C4-2B (cell line): ENCODE data around the gene BLID.

Experiments
- ZFX ChIP-seq: fragments of 450-650 bp; IDR thresholded peaks from 2 replicates; pipeline ENCODE4 v1.6.1; 2017
- TF ChIP-seq, protein P1 (sequence below): fragments of 450-650 bp; conservative IDR thresholded peaks from 2 replicates; pipeline ENCODE4 v1.5.1; 2017; ENCODE audit warnings: mild to moderate bottlenecking

DNA sequence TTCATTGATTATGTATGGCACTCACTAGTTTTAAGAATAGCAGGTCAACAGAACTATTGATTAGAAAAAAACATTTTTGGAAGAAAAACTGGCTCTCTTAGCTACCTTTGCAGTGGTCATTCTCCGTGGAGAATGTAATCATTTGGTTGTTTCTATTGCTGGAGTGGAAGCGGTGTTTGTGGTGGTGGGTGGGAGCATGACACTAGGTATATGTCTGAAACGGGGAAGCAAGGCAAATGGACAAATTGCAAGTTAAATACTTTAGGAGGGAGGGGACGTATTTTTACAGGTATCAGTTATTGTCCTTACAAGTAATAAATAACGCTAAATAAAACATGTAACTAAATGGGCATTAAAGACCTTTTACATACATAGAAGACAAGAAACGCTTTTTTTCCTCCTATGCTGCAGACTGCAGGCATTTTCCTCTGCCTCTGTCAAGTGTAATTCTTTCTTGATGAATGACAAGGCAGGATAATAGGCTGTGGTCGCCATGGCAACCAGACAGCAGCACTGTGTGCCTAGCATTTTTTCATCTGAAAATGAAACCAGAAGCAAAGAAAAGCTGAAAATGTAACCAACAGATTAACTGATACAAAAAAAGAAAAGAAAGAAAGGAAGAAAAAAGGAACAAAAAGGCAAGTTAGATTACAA lies 46.2 kb downstream of the BLID start:
- TF ChIP-seq, protein P1, sequence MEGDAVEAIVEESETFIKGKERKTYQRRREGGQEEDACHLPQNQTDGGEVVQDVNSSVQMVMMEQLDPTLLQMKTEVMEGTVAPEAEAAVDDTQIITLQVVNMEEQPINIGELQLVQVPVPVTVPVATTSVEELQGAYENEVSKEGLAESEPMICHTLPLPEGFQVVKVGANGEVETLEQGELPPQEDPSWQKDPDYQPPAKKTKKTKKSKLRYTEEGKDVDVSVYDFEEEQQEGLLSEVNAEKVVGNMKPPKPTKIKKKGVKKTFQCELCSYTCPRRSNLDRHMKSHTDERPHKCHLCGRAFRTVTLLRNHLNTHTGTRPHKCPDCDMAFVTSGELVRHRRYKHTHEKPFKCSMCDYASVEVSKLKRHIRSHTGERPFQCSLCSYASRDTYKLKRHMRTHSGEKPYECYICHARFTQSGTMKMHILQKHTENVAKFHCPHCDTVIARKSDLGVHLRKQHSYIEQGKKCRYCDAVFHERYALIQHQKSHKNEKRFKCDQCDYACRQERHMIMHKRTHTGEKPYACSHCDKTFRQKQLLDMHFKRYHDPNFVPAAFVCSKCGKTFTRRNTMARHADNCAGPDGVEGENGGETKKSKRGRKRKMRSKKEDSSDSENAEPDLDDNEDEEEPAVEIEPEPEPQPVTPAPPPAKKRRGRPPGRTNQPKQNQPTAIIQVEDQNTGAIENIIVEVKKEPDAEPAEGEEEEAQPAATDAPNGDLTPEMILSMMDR, result no peak
- TF ChIP-seq ZFX, result no peak
